Vagina (tissue), 2 donors: ENCODE measurements around the gene STATH.
"Not testable (repeated sequence)": the region's sequence is repeated elsewhere in the genome, so short reads cannot be mapped to it uniquely, and the experiment has no call there.

ENCODE experiments used
- CTCF ChIP-seq, 3 experiments: fragments of 450-650 bp in 2 of 3; fragments of 200-600 bp in 1 of 3; sonication (generic) in 1 of 3; IDR thresholded peaks; one replicate each; pipeline ENCODE4 v1.5.1; 2017 to 2019; ENCODE audit warnings: antibody characterized with exemption in 3 of 3, mild to moderate bottlenecking in 2 of 3, moderate library complexity in 2 of 3
- POLR2A ChIP-seq, 2 donors: fragments of 450-650 bp; IDR thresholded peaks; one replicate each; pipeline ENCODE4 v1.6.1; 2017; ENCODE audit warnings: antibody characterized with exemption in 2 of 2, mild to moderate bottlenecking in 2 of 2, moderate library complexity in 2 of 2

DNA sequence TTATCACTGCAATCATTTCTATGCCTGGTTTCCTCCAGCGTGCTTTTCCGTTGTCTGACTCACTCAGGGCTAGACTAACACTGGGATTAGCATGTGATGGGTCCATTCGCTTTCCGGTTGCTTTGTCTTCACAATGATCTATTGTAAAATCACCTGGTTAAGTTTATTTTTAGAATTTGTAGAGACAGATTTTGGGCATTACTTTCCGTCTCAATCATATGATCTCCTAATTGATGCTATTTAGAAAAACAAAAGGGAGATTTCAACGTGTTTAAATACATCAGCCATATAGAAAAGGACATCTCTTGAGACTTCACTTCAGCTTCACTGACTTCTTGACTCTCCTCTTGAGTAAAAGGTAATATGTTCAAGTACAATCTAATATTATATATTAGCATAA lies 54.4 kb downstream of the STATH start, which contains the start of gene HTN1:
- TF ChIP-seq CTCF, POLR2A (IDR thresholded peaks at IDR 0.05): not testable (repeated sequence)
